ENCODE results near the gene DSEL. TPM values are rescaled to one million over a fixed set of nuclear protein-coding genes. Genes with fewer than 3 reads are reported as not detected.

Gene DSEL
- total RNA-seq, 1 experiment from 2014 or later: 0.05 TPM

- no peak for TF ChIP-seq ZBTB33 (IDR thresholded peaks at IDR 0.05; ENCODE audit: extremely low read depth, insufficient replicate concordance, low read length)
- no peak for TF ChIP-seq ELF1 (IDR thresholded peaks at IDR 0.05; ENCODE audit: borderline replicate concordance, low read depth)
- no peak for TF ChIP-seq ZFX (IDR thresholded peaks at IDR 0.05)
- no peak for TF ChIP-seq POLR2AphosphoS5 (IDR thresholded peaks at IDR 0.05; ENCODE audit: low read depth, low read length)
- no peak for TF ChIP-seq RAD21 (IDR thresholded peaks at IDR 0.05; ENCODE audit: low read depth)
- no peak for TF ChIP-seq JUND (IDR thresholded peaks at IDR 0.05)
- no peak for TF ChIP-seq CBX3 (IDR thresholded peaks at IDR 0.05; ENCODE audit: low read depth)
- no peak for TF ChIP-seq MAX (IDR thresholded peaks at IDR 0.05)
- TF ChIP-seq TCF7L2 (IDR thresholded peaks at IDR 0.05; ENCODE audit: borderline replicate concordance, extremely low read depth, insufficient read depth, insufficient read length): no peak
Measured at GRCh38 chr18:67464499-67464898, 52.0 kb downstream of the DSEL start (continued).

GRCh38 chr18:67463829-67464228, 52.7 kb downstream of the DSEL start:
- no peak overlapping the region for H2AFZ ChIP-seq (ENCODE audit: low read depth, low read length, poor library complexity, severe bottlenecking)
- POLR2A ChIA-PET: no interaction called here
- no peak for TF ChIP-seq REST (IDR thresholded peaks at IDR 0.05; ENCODE audit: low read depth)
- TF ChIP-seq ZBTB33 (IDR thresholded peaks at IDR 0.05; ENCODE audit: extremely low read depth, insufficient replicate concordance, low read length): no peak
- TF ChIP-seq TCF7L2 (IDR thresholded peaks at IDR 0.05; ENCODE audit: borderline replicate concordance, extremely low read depth, insufficient read depth, insufficient read length): no peak
- no peak for TF ChIP-seq EGR1 (IDR thresholded peaks at IDR 0.05; ENCODE audit: low read depth)
- TF ChIP-seq ELF1 (IDR thresholded peaks at IDR 0.05; ENCODE audit: borderline replicate concordance, low read depth): no peak
- TF ChIP-seq POLR2AphosphoS5 (IDR thresholded peaks at IDR 0.05; ENCODE audit: low read depth, low read length): no peak
- no peak for TF ChIP-seq POLR2A (IDR thresholded peaks at IDR 0.05; ENCODE audit: borderline replicate concordance, extremely low read depth, insufficient read depth, insufficient read length)
- no peak for TF ChIP-seq SP1 (IDR thresholded peaks at IDR 0.05; ENCODE audit: low read depth)
- TF ChIP-seq MAX (IDR thresholded peaks at IDR 0.05): no peak
- no peak for TF ChIP-seq CBX3 (IDR thresholded peaks at IDR 0.05; ENCODE audit: low read depth)
- no peak for TF ChIP-seq EZH2phosphoT487 (IDR thresholded peaks at IDR 0.05; ENCODE audit: borderline replicate concordance)
- no peak for TF ChIP-seq SRF (IDR thresholded peaks at IDR 0.05; ENCODE audit: low read depth)

More at GRCh38 chr18:67463829-67464228, 52.7 kb downstream of the DSEL start:
- no peak overlapping the region for H3K4me3 ChIP-seq (replicated peaks in 1 of 2; ENCODE audit: low read depth in 1 of 2, low read length in 2 of 2)
- ATAC-seq: no peak
- peaks cover 10 to 36% of the 10 kb centered on the region in 2 experiments; a peak in 2 of 4 replicates for H3K9me3 ChIP-seq (ENCODE audit: control insufficient read depth in 1 of 2, insufficient read depth in 1 of 2, low read depth in 1 of 2, low read length in 2 of 2)
- intact Hi-C loops (cut with micrococcal nuclease): no loop called here
- ChIA-PET CTCF (no interaction called here), RAD21 (ENCODE audit: low non-redundant PET in 1 of 2, low total read pairs in 2 of 2, uncharacterized antibody in 2 of 2, unreplicated experiment in 2 of 2) (no interaction called here)
- DNase-seq (ENCODE audit: low read depth, low spot score): no peak
- no TSS peak for BruUV-seq (replicated peaks)
- no peaks in the 10 kb centered on the region for H3K36me3 ChIP-seq (ENCODE audit: control insufficient read depth in 1 of 2, insufficient read depth in 2 of 2, low read length in 2 of 2)
- no peak overlapping the region for H3K9ac ChIP-seq (ENCODE audit: low read length)
- no peaks in the 10 kb centered on the region for H3K79me2 ChIP-seq (ENCODE audit: insufficient read depth, low read length)
- no peak overlapping the region for H3K27ac ChIP-seq (ENCODE audit: low read depth, low read length)
- no peaks in the 10 kb centered on the region for H3K4me1 ChIP-seq (ENCODE audit: control insufficient read depth in 1 of 2, insufficient read depth in 2 of 2, low read length in 2 of 2)
- no peaks in the 10 kb centered on the region for H3K9me2 ChIP-seq (ENCODE audit: insufficient read depth)
- H3K27me3 ChIP-seq (ENCODE audit: insufficient read depth, low read length): no peaks in the 10 kb centered on the region
- H3K4me2 ChIP-seq (ENCODE audit: low read length): no peak overlapping the region
- H4K20me1 ChIP-seq (ENCODE audit: insufficient read depth): no peaks in the 10 kb centered on the region
